Head of caudate nucleus (tissue), 42 donors: ENCODE data around the gene KCNK13.
A peak's percentile ranks its signal among the peaks of the same experiment; 100 is the strongest.
"Not testable (repeated sequence)": the region's sequence is repeated elsewhere in the genome, so short reads cannot be mapped to it uniquely, and the experiment has no call there.

ENCODE experiments used
- DNase-seq, 42 donors: peaks; one replicate each; pipeline versions ENCODE4 v3.0.0 to v3.0.0-alpha.2; 2020 to 2021; ENCODE audit warnings: mixed read lengths in 7 of 42
- intact Hi-C: fragments of 100-400 bp; cut with DNase I; formaldehyde crosslinking; loops from one replicate; pipeline ENCODE4 v1.15.0; 2022

Gene KCNK13

GRCh38 chr14:90061685-90062126 is at the start of gene KCNK13:
Gene KCNK13, plus strand, starts transcription at chr14:90061994. Its CDS starts 212 bp downstream, at chr14:90062206.
- DNase-seq, result peak in 19 of 42 donors; percentile 2 to 52 (median 26)
- intact Hi-C loops, result loop anchor here (5.0 kb wide), 1 partner anchor 89 kb away; no protein-coding TSS in a partner anchor

DNA sequence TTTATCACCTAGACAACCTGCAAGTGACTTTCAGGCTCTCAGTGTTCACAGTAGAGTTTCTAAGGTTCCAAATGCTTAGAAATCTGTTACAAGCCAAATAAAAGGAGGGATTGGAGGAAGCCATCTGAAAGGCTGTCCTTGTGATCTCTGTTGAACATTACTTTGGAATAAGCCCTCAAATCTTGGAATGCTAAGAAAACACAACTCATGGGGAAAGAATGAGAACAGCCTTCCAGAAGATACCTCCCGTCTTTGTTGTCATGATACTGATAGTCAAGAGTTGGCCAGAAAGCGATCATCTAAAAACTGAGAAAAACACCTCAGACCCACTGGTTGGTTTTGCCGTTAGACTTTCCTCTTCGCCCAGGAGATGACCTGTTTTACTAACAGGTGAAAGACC is 44.4 kb upstream of the KCNK13 start:
- intact Hi-C loops, result no loop called here
- no peak for DNase-seq

- intact Hi-C loops, result no loop called here
- DNase-seq, result peak in 12 of 42 donors; percentile 9 to 66 (median 26)
Measured at GRCh38 chr14:90019824-90020523, 41.8 kb upstream of the KCNK13 start.

GRCh38 chr14:90023176-90023896 is 38.5 kb upstream of the KCNK13 start:
- intact Hi-C loops, result no loop called here

DNA sequence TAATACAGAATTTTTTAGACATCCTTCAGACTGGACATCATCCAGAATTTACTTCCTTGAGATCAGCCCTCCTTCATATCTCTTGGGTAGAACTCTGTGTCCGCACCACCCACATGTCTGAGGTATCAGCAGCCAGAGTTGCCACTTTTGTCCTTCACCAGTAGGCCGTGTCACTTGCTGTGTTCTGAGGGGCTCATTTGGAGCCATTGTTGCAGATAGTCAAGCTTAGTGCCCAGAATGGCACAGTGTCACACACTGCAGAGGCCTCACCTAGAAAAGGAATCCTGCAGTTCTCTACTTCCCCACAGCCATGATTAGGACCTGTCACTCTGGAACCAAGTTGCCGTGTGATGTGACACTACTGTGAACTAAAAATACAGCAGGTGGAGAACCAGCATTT is 36.9 kb upstream of the KCNK13 start:
- peak in 1 of 42 donors; percentile 35 for DNase-seq
- intact Hi-C loops, result no loop called here

More at GRCh38 chr14:90023176-90023896, 38.5 kb upstream of the KCNK13 start:
- no peak for DNase-seq

GRCh38 chr14:90026608-90027007 is 35.2 kb upstream of the KCNK13 start:
- intact Hi-C loops, DNase-seq: not testable (repeated sequence)

- peak in 1 of 42 donors; percentile 8 for DNase-seq
- intact Hi-C loops, result no loop called here
Measured at GRCh38 chr14:90027842-90028241, 34.0 kb upstream of the KCNK13 start.

DNA sequence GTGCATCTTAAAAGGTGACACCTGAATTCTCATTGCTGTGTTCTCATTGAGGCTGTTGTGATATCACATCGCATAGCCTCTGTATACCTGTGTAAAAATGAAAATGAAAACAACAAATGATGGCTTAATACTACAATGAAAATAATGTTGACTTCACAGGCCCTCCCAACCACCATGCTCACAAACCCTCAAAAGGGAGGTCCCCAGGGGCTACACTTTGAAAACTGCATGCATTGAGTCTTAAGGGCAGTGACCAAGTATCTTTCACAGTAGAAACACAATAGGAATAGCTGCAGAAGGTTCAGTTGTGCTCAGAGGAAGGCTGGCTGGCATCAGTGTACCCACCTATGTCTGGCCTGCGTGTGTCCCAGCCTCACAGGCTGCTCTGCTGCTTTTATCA is 27.6 kb upstream of the KCNK13 start:
- DNase-seq, result no peak
- intact Hi-C loops, result no loop called here

DNA sequence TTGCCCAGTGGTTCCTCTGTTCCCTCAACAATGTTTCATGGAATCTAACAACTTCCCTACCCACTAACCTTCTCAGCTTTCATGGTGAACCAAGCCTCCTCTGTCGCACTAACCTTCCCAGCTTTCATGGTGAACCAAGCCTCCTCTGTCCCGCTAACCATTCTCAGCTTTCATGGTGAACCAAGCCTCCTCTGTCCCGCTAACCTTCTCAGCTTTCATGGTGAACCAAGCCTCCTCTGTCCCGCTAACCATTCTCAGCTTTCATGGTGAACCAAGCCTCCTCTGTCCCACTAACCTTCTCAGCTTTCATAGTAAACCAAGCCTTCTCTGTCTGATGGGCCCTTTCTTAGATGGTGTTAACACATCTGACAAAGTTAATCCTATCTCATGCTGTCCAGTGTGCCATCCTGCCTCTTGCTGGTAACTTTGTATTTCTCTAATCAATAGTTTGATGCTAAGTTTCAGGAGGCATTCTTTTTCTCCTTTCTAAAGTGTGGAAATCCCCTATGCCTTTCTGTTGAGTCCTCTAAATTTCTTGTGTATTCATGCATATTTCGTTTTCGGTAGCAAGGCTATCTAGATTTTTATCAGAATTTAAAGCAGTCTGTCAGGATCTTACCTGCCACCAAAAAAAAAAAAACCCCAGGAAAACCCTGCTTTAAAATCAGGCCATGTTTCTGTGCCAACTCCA is 26.8 kb upstream of the KCNK13 start:
- DNase-seq, result no peak
- intact Hi-C loops, result no loop called here

GRCh38 chr14:90039253-90040010 is 22.4 kb upstream of the KCNK13 start:
- peak in 8 of 42 donors; percentile 16 to 56 (median 32) for DNase-seq
- intact Hi-C loops, result no loop called here

DNA sequence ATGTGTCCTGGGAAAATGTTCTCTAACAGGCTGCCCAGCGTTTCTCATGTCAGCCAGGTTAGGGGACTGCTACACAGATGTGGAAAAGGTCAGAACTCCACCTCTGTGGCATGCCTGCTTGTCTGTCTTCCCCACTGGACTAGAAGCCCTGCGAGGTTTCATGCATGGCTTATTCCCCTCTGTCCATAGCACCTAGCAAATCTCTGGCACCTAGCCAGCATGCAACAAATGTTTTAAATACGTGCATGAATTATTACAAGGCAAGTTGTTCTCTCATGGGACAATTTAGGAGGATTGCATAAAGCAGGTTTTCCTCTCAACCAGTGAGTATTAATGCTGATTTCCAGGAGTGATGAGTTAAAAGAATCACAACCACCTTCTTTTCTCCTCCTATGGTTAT is 21.4 kb upstream of the KCNK13 start:
- intact Hi-C loops, result no loop called here
- DNase-seq, result no peak

GRCh38 chr14:90042496-90043252 is 19.1 kb upstream of the KCNK13 start:
- DNase-seq, result no peak
- intact Hi-C loops, result no loop called here

DNA sequence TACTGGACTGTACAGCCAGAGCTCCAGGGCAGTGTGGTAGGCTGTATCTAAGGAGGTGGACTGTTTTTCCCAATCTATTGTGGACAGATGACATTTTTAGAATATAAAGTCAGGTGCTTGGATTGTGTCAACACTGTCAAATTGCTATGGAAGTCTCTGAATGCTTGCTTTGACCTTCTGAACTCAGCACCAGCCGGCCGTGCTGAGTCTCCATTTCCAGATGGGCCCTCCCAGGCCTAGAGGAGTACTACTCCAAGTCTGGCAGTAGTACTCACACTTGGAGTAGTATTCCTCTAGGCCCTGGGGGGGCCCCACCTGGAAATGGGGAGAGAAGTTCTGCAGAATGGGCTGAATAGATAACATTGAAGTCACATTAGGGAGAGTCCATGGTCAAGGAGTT is 16.2 kb upstream of the KCNK13 start:
- intact Hi-C loops, result no loop called here
- DNase-seq, result no peak

DNA sequence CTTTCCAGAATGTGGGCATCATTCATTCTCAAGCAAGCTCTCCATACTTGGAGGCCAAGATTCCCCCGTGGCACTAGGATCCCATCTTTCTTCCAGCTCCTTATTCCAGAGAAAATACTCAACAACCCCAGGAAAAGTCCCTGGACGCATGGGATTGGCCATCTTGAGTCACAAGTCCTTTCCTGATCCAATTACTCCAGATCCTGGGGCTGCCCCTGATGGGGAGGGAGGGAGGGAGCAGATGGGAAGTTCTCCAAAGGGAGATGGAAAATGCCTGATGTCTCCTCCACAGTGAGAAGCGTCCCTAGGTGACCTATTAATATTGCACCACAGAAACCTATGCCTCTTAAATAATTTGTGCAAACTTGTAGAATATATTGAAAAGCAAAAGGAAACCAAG is 12.4 kb upstream of the KCNK13 start:
- intact Hi-C loops, result no loop called here
- no peak for DNase-seq

- intact Hi-C loops, result no loop called here
- no peak for DNase-seq
Measured at GRCh38 chr14:90050271-90050670, 11.5 kb upstream of the KCNK13 start.

GRCh38 chr14:90053044-90053443 is 8.8 kb upstream of the KCNK13 start:
- intact Hi-C loops, result no loop called here

DNA sequence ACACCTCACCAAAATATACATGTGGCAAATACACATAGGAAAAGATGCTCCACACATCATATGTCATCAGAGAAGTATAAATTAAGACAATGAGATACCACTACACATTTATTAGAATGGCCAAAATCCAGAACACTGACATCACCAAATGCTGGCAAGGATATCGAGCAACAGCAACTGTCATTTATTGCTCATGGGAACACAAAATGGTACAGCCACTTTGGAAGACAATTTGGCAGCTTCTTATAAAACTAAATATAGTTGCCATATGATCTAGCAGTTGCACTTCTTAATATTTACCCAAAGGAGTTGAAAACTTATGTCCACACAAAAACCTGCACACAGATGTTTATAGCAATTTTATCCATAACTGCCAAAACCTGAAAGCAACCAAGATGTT is 7.0 kb upstream of the KCNK13 start:
- intact Hi-C loops, result no loop called here
- no peak for DNase-seq

More at GRCh38 chr14:90053044-90053443, 8.8 kb upstream of the KCNK13 start:
- DNase-seq, result no peak

DNA sequence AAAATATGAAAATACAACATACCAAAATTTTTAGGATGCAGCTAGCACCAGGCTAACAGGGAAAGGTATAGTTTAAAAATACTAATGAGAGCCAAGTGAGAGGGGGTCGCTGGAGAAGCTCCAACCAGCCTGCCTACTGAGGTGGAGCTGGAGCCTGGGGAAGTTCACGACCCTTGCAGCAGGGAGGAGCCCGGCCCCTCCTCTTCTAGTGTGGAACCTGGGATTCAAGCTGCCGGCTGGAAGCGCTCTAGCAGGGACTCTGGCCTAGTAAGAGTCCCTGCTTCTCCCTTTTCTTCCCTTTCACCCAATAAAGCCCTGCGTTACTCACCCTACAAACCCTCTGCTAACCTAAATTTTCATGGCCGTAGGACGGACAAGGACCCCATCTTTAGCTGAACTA is 5.0 kb upstream of the KCNK13 start:
- intact Hi-C loops, result no loop called here
- DNase-seq, result no peak
